GM12878 (cell line): ENCODE results near the gene ALKBH2. TPM values are rescaled to one million over a fixed set of nuclear protein-coding genes. Genes with fewer than 3 reads are reported as not detected.

Source experiments
- ATAC-seq: fragments of 200-7000 bp; cut with Tn5 transposase; 3 replicates; pipeline ENCODE4 v1.9.1; 2020; ENCODE audit warnings: mild to moderate bottlenecking, moderate library complexity
- BruUV-seq: library from RNA; stranded (reverse); fragments of 400-500 nt; replicated peaks from 2 replicates; lab custom pipeline; 2021; lab: Mats Ljungman, UMichigan
- CTCF ChIA-PET: fragments of 300-600 bp; sonication (Branson Sonifier 250); formaldehyde crosslinking; extraction: SDS; loops from one replicate; lab custom pipeline; 2021; ENCODE audit warnings: inconsistent platforms; lab: Yijun Ruan, JAX
- POLR2A ChIA-PET: fragments of 350-600 bp; formaldehyde crosslinking; extraction: SDS; loops from one replicate; lab custom pipeline; 2021; ENCODE audit warnings: inconsistent platforms; lab: Charles Lee
- RAD21 ChIA-PET: fragments of 300-600 bp; sonication (Branson Sonifier 250); formaldehyde crosslinking; loops from one replicate; lab custom pipeline; 2023; ENCODE audit warnings: antibody characterized with exemption; ENCODE audit not compliant: unreplicated experiment; lab: Charles Lee
- SMC1A ChIA-PET: fragments of 300-600 bp; sonication (Branson Sonifier 250); formaldehyde crosslinking; loops from one replicate; lab custom pipeline; 2023; ENCODE audit not compliant: unreplicated experiment, uncharacterized antibody; lab: Charles Lee
- DNase-seq: peaks from one replicate; pipeline ENCODE4 v3.0.0-alpha.2; 2011; ENCODE audit warnings: low read depth, low spot score
- FAIRE-seq: peaks from 3 replicates; lab custom pipeline; 2011; peaks lifted over from hg19 to GRCh38; lab: Jason Lieb, UNC
- H2AFZ ChIP-seq: 2 replicates; pipeline ENCODE4 v1.6.0; 2011; ENCODE audit warnings: low read depth, low read length, control low read depth; ENCODE audit not compliant: control insufficient read depth
- H3K27ac ChIP-seq: 2 replicates; pipeline ENCODE4 v1.5.1; 2011; ENCODE audit warnings: control low read depth; ENCODE audit not compliant: control insufficient read depth, insufficient read depth
- H3K27me3 ChIP-seq, 2 experiments: replicated peaks in 1 of 2; 2 replicates each; pipeline versions ENCODE4 v1.6.0 to v1.6.1; 2011; ENCODE audit warnings: low read length in 1 of 2; ENCODE audit not compliant: control insufficient read depth in 2 of 2, insufficient read depth in 2 of 2
- H3K36me3 ChIP-seq, 2 experiments: 2 replicates each; pipeline ENCODE4 v1.5.1; 2011; ENCODE audit warnings: low read length in 1 of 2; ENCODE audit not compliant: control insufficient read depth in 2 of 2, insufficient read depth in 2 of 2
- H3K4me1 ChIP-seq: 2 replicates; pipeline ENCODE4 v1.6.1; 2011; ENCODE audit warnings: mild to moderate bottlenecking, low read length, moderate library complexity, mixed read lengths; ENCODE audit not compliant: control insufficient read depth, insufficient read depth
- H3K4me2 ChIP-seq: 2 replicates; pipeline ENCODE4 v1.6.0; 2011; ENCODE audit warnings: control low read depth; ENCODE audit not compliant: control insufficient read depth, insufficient read depth
- H3K4me3 ChIP-seq: fragments of 200-600 bp; sonication (generic); 2 replicates; pipeline ENCODE4 v1.5.1; 2016
- H3K79me2 ChIP-seq: 2 replicates; pipeline ENCODE4 v1.6.0; 2011; ENCODE audit warnings: low read length; ENCODE audit not compliant: control insufficient read depth, insufficient read depth
- H3K9ac ChIP-seq: 2 replicates; pipeline ENCODE4 v1.8.0; 2011; ENCODE audit warnings: low read length, control low read depth, mixed read lengths; ENCODE audit not compliant: control insufficient read depth, insufficient read depth
- H3K9me3 ChIP-seq: replicated peaks from 3 replicates; pipeline ENCODE4 v1.5.1; 2011; ENCODE audit warnings: mild to moderate bottlenecking, low read length; ENCODE audit not compliant: control insufficient read depth, insufficient read depth
- H4K20me1 ChIP-seq: 2 replicates; pipeline ENCODE4 v1.6.0; 2011; ENCODE audit not compliant: control insufficient read depth, insufficient read depth
- CHD1 ChIP-seq: IDR thresholded peaks from 2 replicates; pipeline ENCODE4 v1.6.1; 2012; ENCODE audit warnings: low read depth, low read length, improper control_type of control experiment
- CREB1 ChIP-seq: IDR thresholded peaks from 2 replicates; pipeline ENCODE4 v1.6.1; 2012; ENCODE audit warnings: low read depth, mild to moderate bottlenecking, inconsistent platforms
- EED ChIP-seq: sonication (generic); IDR thresholded peaks from 2 replicates; pipeline ENCODE4 v1.6.1; 2016; ENCODE audit warnings: antibody characterized with exemption, low read depth
- KDM1A ChIP-seq: fragments of 200-600 bp; sonication (generic); IDR thresholded peaks from 2 replicates; pipeline ENCODE4 v1.6.1; 2016; ENCODE audit warnings: borderline replicate concordance
- POLR2A ChIP-seq: IDR thresholded peaks from 2 replicates; pipeline ENCODE4 v1.6.1; 2011; ENCODE audit warnings: low read depth, mild to moderate bottlenecking, low read length
- RAD21 ChIP-seq: IDR thresholded peaks from 2 replicates; pipeline ENCODE4 v1.6.1; 2011; ENCODE audit warnings: mild to moderate bottlenecking, low read depth, low read length, moderate library complexity; ENCODE audit not compliant: insufficient read depth
- SMARCA5 ChIP-seq: fragments of 450-650 bp; IDR thresholded peaks from 2 replicates; pipeline ENCODE4 v1.6.1; 2017; ENCODE audit warnings: mild to moderate bottlenecking
- TAF1 ChIP-seq: IDR thresholded peaks from 2 replicates; pipeline ENCODE4 v1.6.1; 2011; ENCODE audit warnings: mild to moderate bottlenecking, low read depth, low read length, borderline replicate concordance
- WGBS: methylation state at CpG from one replicate; pipeline ENCODE4 v1.1.6; 2016; ENCODE audit warnings: low lambda C conversion rate; ENCODE audit not compliant: insufficient replicate concordance, insufficient coverage; ENCODE audit errors: missing lambda C conversion rate; 5-methylcytosine and 5-hydroxymethylcytosine counted together
- in situ Hi-C: fragments of 300-500 bp; cut with MboI; formaldehyde crosslinking; loops from 9 replicates; pipeline ENCODE4 v1.14.3; 2018; ENCODE audit warnings: mixed read lengths
- intact Hi-C: fragments of 100-400 bp; cut with micrococcal nuclease; formaldehyde crosslinking; loops from one replicate; pipeline ENCODE4 v1.14.2; 2022; ENCODE audit not compliant: unreplicated experiment
- polyA plus RNA-seq, 11 experiments: library from polyadenylated mRNA; depleted of rRNA in 4 of 11; unstranded in 6 of 11; stranded (reverse) in 5 of 11; fragments of >200 nt; fragmentation: Nextera tagmentation in 4 of 11; fragmentation: Illumina TruSeq in 1 of 11; extraction: Ambion mirVana in 4 of 11; extraction: Trizol in 1 of 11; gene quantifications; 1 replicate in 1 of 11; 2 replicates in 10 of 11; pipeline versions ENCODE4 v1.2.1 to v1.2.3, GENCODE V29; 2011 to 2016; ENCODE audit warnings: inconsistent platforms in 2 of 11, missing spikeins in 2 of 11, low read depth in 1 of 11
- total RNA-seq, 4 experiments: library from RNA; depleted of rRNA in 3 of 4; stranded (reverse); fragments of >200 nt in 3 of 4; fragmentation: Illumina TruSeq in 1 of 4; extraction: Trizol in 1 of 4; gene quantifications; 2 replicates each; pipeline versions ENCODE4 v1.2.1 to v1.2.3, GENCODE V29; 2013 to 2021
- TF ChIP-seq, protein P1 (sequence below): fragments of 450-650 bp; IDR thresholded peaks from 2 replicates; pipeline ENCODE4 v1.6.1; 2017; ENCODE audit warnings: mild to moderate bottlenecking
- TF ChIP-seq, protein P2 (sequence below): IDR thresholded peaks from 2 replicates; pipeline ENCODE4 v1.6.1; 2012; ENCODE audit warnings: low read depth, low read length, improper control_type of control experiment
- TF ChIP-seq, protein P3 (sequence below): fragments of 450-650 bp; IDR thresholded peaks from 2 replicates; pipeline ENCODE4 v1.6.1; 2017; ENCODE audit warnings: low read depth, mild to moderate bottlenecking, moderate library complexity

ALKBH2 gene
- total and polyA plus RNA-seq, 10 of the 15 experiments (the other 5 are each of a cell fraction or from before 2014, with no cell fraction given) = 5.6 to 40.3 (median 31.2) TPM

DNA sequence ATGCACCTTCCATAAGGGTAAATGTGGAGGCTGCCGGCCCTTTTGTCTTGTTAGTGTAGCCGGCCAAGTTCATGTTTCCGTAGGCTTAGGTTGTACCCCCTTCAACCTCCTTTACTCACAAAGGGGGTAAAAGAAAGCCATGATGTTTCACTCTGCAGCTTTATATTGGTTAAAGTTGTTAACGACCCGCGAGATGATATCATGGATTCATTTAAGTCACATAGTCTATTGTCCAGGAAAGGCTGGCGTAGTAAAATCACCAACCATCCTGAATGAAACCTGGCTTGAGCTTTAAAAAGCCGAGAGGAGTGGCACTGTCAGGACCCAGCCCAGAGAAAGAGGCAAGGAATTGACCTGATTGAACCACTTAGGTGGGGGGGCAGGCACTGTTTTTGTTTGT, 5.4 kb upstream of the ALKBH2 start:
- in situ Hi-C loops = loop anchor here (10.0 kb wide), 2 partner anchors 434 to 464 kb away; partner anchors contain the start of gene SELPLG
- Histone ChIP-seq H2AFZ (peak overlapping the region; percentile 86), H3K27ac (peak overlapping the region; percentile 30), H3K27me3 (no peaks in the 10 kb centered on the region), H3K9ac (peak overlapping the region; percentile 78), H3K9me3 (no peaks in the 10 kb centered on the region), H3K4me3 (peak overlapping the region; percentile 82), H3K4me1 (peaks cover under 1% of the 10 kb centered on the region), H3K79me2 (peaks cover 15% of the 10 kb centered on the region), H3K36me3 (peaks cover 4 to 5% of the 10 kb centered on the region in 2 experiments; a peak in 3 of 4 replicates), H3K4me2 (peak overlapping the region; percentile 84), H4K20me1 (no peaks in the 10 kb centered on the region)
- no peak for DNase-seq
- TF ChIP-seq, protein P1, sequence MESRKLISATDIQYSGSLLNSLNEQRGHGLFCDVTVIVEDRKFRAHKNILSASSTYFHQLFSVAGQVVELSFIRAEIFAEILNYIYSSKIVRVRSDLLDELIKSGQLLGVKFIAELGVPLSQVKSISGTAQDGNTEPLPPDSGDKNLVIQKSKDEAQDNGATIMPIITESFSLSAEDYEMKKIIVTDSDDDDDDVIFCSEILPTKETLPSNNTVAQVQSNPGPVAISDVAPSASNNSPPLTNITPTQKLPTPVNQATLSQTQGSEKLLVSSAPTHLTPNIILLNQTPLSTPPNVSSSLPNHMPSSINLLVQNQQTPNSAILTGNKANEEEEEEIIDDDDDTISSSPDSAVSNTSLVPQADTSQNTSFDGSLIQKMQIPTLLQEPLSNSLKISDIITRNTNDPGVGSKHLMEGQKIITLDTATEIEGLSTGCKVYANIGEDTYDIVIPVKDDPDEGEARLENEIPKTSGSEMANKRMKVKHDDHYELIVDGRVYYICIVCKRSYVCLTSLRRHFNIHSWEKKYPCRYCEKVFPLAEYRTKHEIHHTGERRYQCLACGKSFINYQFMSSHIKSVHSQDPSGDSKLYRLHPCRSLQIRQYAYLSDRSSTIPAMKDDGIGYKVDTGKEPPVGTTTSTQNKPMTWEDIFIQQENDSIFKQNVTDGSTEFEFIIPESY = no peak
- no peak for ATAC-seq
- no TSS peak for BruUV-seq
- ChIA-PET CTCF (interaction anchor here (0.9 to 3.5 kb wide), 4 partner anchors 13 to 586 kb away, joined by 3 to 19 read pairs (median 3); no protein-coding TSS in a partner anchor), RAD21 (interaction anchor here (1.1 kb wide), 1 partner anchor 272 kb away, joined by 3 read pairs; no protein-coding TSS in a partner anchor), POLR2A (interaction anchor here (0.6 to 0.7 kb wide), 2 partner anchors 143 to 382 kb away, joined by 3 to 4 read pairs; no protein-coding TSS in a partner anchor), SMC1A (interaction anchor here (0.6 to 1.2 kb wide), 3 partner anchors 13 to 148 kb away, joined by 3 to 4 read pairs (median 3); no protein-coding TSS in a partner anchor)
- FAIRE-seq = no peak
- intact Hi-C loops = loop anchor here (10.0 kb wide), 1 partner anchor 464 kb away; the partner anchor contains the start of gene SELPLG
- WGBS = 9% methylated on average over 8 of the region's 8 CpGs

DNA sequence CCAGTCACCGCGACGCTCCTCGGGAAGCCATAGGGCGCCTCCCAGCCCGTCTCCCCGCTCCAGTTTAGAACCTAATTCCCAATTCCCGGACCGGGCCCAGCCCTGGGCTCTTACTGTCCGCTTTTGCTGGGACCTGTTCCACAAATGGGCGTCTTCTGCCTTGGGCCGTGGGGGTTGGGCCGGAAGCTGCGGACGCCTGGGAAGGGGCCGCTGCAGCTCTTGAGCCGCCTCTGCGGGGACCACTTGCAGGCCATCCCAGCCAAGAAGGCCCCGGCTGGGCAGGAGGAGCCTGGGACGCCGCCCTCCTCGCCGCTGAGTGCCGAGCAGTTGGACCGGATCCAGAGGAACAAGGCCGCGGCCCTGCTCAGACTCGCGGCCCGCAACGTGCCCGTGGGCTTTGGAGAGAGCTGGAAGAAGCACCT, 4.9 kb upstream of the ALKBH2 start:
- H3K27ac ChIP-seq = peak overlapping the region; percentile 30
- H3K27me3 ChIP-seq = no peaks in the 10 kb centered on the region
- peak overlapping the region; percentile 86 for H2AFZ ChIP-seq
- under 1% methylated on average over 32 of the region's 32 CpGs for WGBS
- H3K9ac ChIP-seq = peak overlapping the region; percentile 78
- H3K4me2 ChIP-seq = peak overlapping the region; percentile 84
- H3K4me1 ChIP-seq = peaks cover 4% of the 10 kb centered on the region
- ChIA-PET CTCF (interaction anchor here (1.1 to 3.5 kb wide), 3 partner anchors 14 to 586 kb away, joined by 3 to 19 read pairs (median 3); no protein-coding TSS in a partner anchor), POLR2A (interaction anchor here (0.6 kb wide), 1 partner anchor 382 kb away, joined by 4 read pairs; no protein-coding TSS in a partner anchor), SMC1A (interaction anchor here (0.6 to 1.2 kb wide), 3 partner anchors 13 to 147 kb away, joined by 3 to 4 read pairs (median 3); no protein-coding TSS in a partner anchor), RAD21 (interaction anchor here (1.1 kb wide), 1 partner anchor 271 kb away, joined by 3 read pairs; no protein-coding TSS in a partner anchor)
- no peaks in the 10 kb centered on the region for H3K9me3 ChIP-seq
- no peaks in the 10 kb centered on the region for H4K20me1 ChIP-seq
- H3K79me2 ChIP-seq = peaks cover 15% of the 10 kb centered on the region
- in situ Hi-C loops (loop anchor here (10.0 kb wide), 2 partner anchors 433 to 463 kb away; partner anchors contain the start of gene SELPLG), intact Hi-C loops (loop anchor here (10.0 kb wide), 1 partner anchor 463 kb away; the partner anchor contains the start of gene SELPLG)
- peaks cover 3 to 5% of the 10 kb centered on the region in 2 experiments; a peak in 3 of 4 replicates for H3K36me3 ChIP-seq
- H3K4me3 ChIP-seq = peak overlapping the region; percentile 82
- FAIRE-seq (no peak), ATAC-seq (peak; percentile 46), DNase-seq (no peak)
- BruUV-seq = TSS peak; percentile 67
- TF ChIP-seq CHD1 (no peak), POLR2A (no peak), SMARCA5 (no peak), RAD21 (no peak), CREB1 (no peak), TAF1 (0 out of 2 replicates have a peak, but pooled peaks have one; percentile 25), EED (0 out of 2 replicates have a peak, but pooled peaks have one; percentile 19), KDM1A (no peak)
- TF ChIP-seq, protein P2, sequence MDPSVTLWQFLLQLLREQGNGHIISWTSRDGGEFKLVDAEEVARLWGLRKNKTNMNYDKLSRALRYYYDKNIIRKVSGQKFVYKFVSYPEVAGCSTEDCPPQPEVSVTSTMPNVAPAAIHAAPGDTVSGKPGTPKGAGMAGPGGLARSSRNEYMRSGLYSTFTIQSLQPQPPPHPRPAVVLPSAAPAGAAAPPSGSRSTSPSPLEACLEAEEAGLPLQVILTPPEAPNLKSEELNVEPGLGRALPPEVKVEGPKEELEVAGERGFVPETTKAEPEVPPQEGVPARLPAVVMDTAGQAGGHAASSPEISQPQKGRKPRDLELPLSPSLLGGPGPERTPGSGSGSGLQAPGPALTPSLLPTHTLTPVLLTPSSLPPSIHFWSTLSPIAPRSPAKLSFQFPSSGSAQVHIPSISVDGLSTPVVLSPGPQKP = no peak
- TF ChIP-seq, protein P3, sequence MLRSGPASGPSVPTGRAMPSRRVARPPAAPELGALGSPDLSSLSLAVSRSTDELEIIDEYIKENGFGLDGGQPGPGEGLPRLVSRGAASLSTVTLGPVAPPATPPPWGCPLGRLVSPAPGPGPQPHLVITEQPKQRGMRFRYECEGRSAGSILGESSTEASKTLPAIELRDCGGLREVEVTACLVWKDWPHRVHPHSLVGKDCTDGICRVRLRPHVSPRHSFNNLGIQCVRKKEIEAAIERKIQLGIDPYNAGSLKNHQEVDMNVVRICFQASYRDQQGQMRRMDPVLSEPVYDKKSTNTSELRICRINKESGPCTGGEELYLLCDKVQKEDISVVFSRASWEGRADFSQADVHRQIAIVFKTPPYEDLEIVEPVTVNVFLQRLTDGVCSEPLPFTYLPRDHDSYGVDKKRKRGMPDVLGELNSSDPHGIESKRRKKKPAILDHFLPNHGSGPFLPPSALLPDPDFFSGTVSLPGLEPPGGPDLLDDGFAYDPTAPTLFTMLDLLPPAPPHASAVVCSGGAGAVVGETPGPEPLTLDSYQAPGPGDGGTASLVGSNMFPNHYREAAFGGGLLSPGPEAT = 0 out of 2 replicates have a peak, but pooled peaks have one; percentile 25
